GM08714 (cell line): ENCODE results near the gene ZNF761.
"Not testable (repeated sequence)": the region's sequence is repeated elsewhere in the genome, so short reads cannot be mapped to it uniquely, and the experiment has no call there.

ENCODE experiments used
- H3K4me3 ChIP-seq: fragments of 200-500 bp; sonication (Bioruptor generic); 2 replicates; pipeline ENCODE4 v1.5.1; 2014; ENCODE audit warnings: mild to moderate bottlenecking, low read length, inconsistent platforms
- ZNF274 ChIP-seq: IDR thresholded peaks from 2 replicates; pipeline ENCODE4 v1.6.1; 2012; ENCODE audit warnings: mild to moderate bottlenecking, low read depth, low read length

Gene ZNF761

GRCh38 chr19:53431399-53432087 lies at the start of gene ZNF761:
ZNF761 (plus strand) TSS chr19:53431984; CDS start chr19:53447269, 15,285 bp downstream.
- no peak for TF ChIP-seq ZNF274
- peak within 1 kb of the TSS; percentile 85 for H3K4me3 ChIP-seq

GRCh38 chr19:53388168-53388567 lies 43.6 kb upstream of the ZNF761 start:
- no peak overlapping the region for H3K4me3 ChIP-seq
- TF ChIP-seq ZNF274: no peak

GRCh38 chr19:53388904-53389303 lies 42.9 kb upstream of the ZNF761 start:
- H3K4me3 ChIP-seq: no peak overlapping the region
- no peak for TF ChIP-seq ZNF274

- TF ChIP-seq ZNF274: no peak
- no peak overlapping the region for H3K4me3 ChIP-seq
These were observed 42.2 kb upstream of the ZNF761 start for GRCh38 chr19:53389571-53389970.

- H3K4me3 ChIP-seq: no peak overlapping the region
- TF ChIP-seq ZNF274: no peak
These were observed 41.8 kb upstream of the ZNF761 start for GRCh38 chr19:53389978-53390377.

- H3K4me3 ChIP-seq: peak overlapping the region; percentile 27; the same call in 1 of the 2 replicates
These were observed 37.2 kb upstream of the ZNF761 start for GRCh38 chr19:53394522-53394973.

GRCh38 chr19:53394974-53395839 lies 36.6 kb upstream of the ZNF761 start, which contains the start of gene ZNF765:
ZNF765 (plus strand) TSS chr19:53395149; CDS start chr19:53398016, 2,867 bp downstream.
- no peak for TF ChIP-seq ZNF274
- H3K4me3 ChIP-seq: peak within 1 kb of the TSS; percentile 67

More at GRCh38 chr19:53394522-53394973, 37.2 kb upstream of the ZNF761 start:
- TF ChIP-seq ZNF274: no peak

- H3K4me3 ChIP-seq: peak overlapping the region; percentile 67
These were observed 35.8 kb upstream of the ZNF761 start for GRCh38 chr19:53395840-53396524.

- no peak for TF ChIP-seq ZNF274
- H3K4me3 ChIP-seq: no peak overlapping the region
These were observed 35.3 kb upstream of the ZNF761 start for GRCh38 chr19:53396525-53396868.

GRCh38 chr19:53397918-53398317 lies 33.9 kb upstream of the ZNF761 start:
- not testable (repeated sequence) for H3K4me3 ChIP-seq

- peak; percentile 54; the same call in 1 of the 2 replicates for TF ChIP-seq ZNF274
- H3K4me3 ChIP-seq: no peak overlapping the region
These were observed 22.1 kb upstream of the ZNF761 start for GRCh38 chr19:53409505-53410204.

- not testable (repeated sequence) for H3K4me3 ChIP-seq
These were observed 11.1 kb upstream of the ZNF761 start for GRCh38 chr19:53420520-53421315.

- H3K4me3 ChIP-seq: no peak overlapping the region
- TF ChIP-seq ZNF274: no peak
These were observed 9.2 kb upstream of the ZNF761 start for GRCh38 chr19:53422551-53422950.

- not testable (repeated sequence) for H3K4me3 ChIP-seq
These were observed 8.7 kb upstream of the ZNF761 start for GRCh38 chr19:53423074-53423473.

- not testable (repeated sequence) for H3K4me3 ChIP-seq
These were observed 8.1 kb upstream of the ZNF761 start for GRCh38 chr19:53423680-53424079.
